Stomach (tissue), 4 donors: ENCODE measurements around the gene KRT7.

Experiments
- POLR2A ChIP-seq, 4 donors: fragments of 450-650 bp; IDR thresholded peaks; one replicate each; pipeline ENCODE4 v1.6.1; 2016; ENCODE audit warnings: antibody characterized with exemption in 4 of 4, control low read depth in 2 of 4, mild to moderate bottlenecking in 1 of 4, moderate library complexity in 1 of 4
- TF ChIP-seq, protein P1 (sequence below), 7 experiments: fragments of 450-650 bp in 4 of 7; fragments of 200-600 bp in 3 of 7; sonication (generic) in 3 of 7; IDR thresholded peaks; one replicate each; pipeline ENCODE4 v1.5.1; 2016 to 2019; ENCODE audit warnings: antibody characterized with exemption in 7 of 7, control low read depth in 2 of 7, mild to moderate bottlenecking in 1 of 7

DNA sequence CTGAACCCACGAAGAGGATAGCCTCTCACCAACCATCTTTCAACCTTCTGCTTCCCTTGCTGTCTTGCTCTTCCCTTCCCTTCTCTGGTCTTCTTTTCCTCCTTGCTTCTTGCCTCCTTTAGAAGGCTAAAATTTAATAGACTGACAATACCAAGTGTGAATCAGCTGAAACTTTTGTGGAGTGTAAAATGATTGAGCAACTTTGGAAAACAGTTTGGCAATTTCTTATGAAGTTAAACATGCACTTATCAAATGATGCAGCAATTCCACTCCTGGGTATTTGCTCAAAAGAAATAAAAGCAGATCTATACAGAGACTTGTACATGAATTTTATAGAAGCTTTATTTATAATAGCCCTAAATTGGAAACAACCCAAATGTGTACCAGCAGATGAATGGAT, 38.1 kb downstream of the KRT7 start:
- TF ChIP-seq, protein P1, sequence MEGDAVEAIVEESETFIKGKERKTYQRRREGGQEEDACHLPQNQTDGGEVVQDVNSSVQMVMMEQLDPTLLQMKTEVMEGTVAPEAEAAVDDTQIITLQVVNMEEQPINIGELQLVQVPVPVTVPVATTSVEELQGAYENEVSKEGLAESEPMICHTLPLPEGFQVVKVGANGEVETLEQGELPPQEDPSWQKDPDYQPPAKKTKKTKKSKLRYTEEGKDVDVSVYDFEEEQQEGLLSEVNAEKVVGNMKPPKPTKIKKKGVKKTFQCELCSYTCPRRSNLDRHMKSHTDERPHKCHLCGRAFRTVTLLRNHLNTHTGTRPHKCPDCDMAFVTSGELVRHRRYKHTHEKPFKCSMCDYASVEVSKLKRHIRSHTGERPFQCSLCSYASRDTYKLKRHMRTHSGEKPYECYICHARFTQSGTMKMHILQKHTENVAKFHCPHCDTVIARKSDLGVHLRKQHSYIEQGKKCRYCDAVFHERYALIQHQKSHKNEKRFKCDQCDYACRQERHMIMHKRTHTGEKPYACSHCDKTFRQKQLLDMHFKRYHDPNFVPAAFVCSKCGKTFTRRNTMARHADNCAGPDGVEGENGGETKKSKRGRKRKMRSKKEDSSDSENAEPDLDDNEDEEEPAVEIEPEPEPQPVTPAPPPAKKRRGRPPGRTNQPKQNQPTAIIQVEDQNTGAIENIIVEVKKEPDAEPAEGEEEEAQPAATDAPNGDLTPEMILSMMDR (IDR thresholded peaks at IDR 0.05), result no peak
- TF ChIP-seq POLR2A (IDR thresholded peaks at IDR 0.05), result no peak
